Fibroblast of lung (primary cell): ENCODE measurements around the gene BAZ1B. TPM values are rescaled to one million over a fixed set of nuclear protein-coding genes. Genes with fewer than 3 reads are reported as not detected.

Experiments used
- DNase-seq, 2 donors: peaks; one replicate each; pipeline versions ENCODE4 v3.0.0 to v3.0.0-alpha.2; 2010; ENCODE audit warnings: low read depth in 2 of 2
- H2AFZ ChIP-seq: 2 replicates; pipeline ENCODE4 v1.5.1; 2012; ENCODE audit warnings: low read length, control low read depth, inconsistent platforms
- H3K27ac ChIP-seq: 2 replicates; pipeline ENCODE4 v1.5.1; 2011; ENCODE audit warnings: low read length, control low read depth; ENCODE audit not compliant: insufficient read depth
- H3K27me3 ChIP-seq: 2 replicates; pipeline ENCODE4 v1.5.1; 2011; ENCODE audit warnings: mild to moderate bottlenecking, low read length; ENCODE audit not compliant: control insufficient read depth, insufficient read depth
- H3K36me3 ChIP-seq: 2 replicates; pipeline ENCODE4 v1.5.1; 2011; ENCODE audit warnings: low read length; ENCODE audit not compliant: control insufficient read depth, insufficient read depth
- H3K4me1 ChIP-seq: 2 replicates; pipeline ENCODE4 v1.5.1; 2011; ENCODE audit warnings: low read length; ENCODE audit not compliant: control insufficient read depth, insufficient read depth; ENCODE audit errors: extremely low read depth
- H3K4me2 ChIP-seq: 2 replicates; pipeline ENCODE4 v1.5.1; 2011; ENCODE audit warnings: low read length, control low read depth; ENCODE audit not compliant: insufficient read depth; ENCODE audit errors: extremely low read depth
- H3K4me3 ChIP-seq, 4 experiments: fragments of 200-600 bp in 1 of 4; sonication (generic) in 1 of 4; replicated peaks in 1 of 4; 2 replicates each; pipeline ENCODE4 v1.5.1; 2011 to 2016; ENCODE audit warnings: low read length in 4 of 4, low read depth in 3 of 4, mild to moderate bottlenecking in 3 of 4, control low read depth in 2 of 4, inconsistent platforms in 1 of 4, mixed read lengths in 1 of 4; ENCODE audit not compliant: insufficient read depth in 1 of 4; ENCODE audit errors: control extremely low read depth in 1 of 4
- H3K79me2 ChIP-seq: 2 replicates; pipeline ENCODE4 v1.5.1; 2012; ENCODE audit warnings: mild to moderate bottlenecking, low read length, inconsistent platforms; ENCODE audit not compliant: control insufficient read depth, insufficient read depth
- H3K9ac ChIP-seq: 2 replicates; pipeline ENCODE4 v1.5.1; 2011; ENCODE audit warnings: mild to moderate bottlenecking, low read length, control low read depth; ENCODE audit not compliant: insufficient read depth
- H3K9me3 ChIP-seq: 2 replicates; pipeline ENCODE4 v1.5.1; 2012; ENCODE audit warnings: low read depth, low read length; ENCODE audit not compliant: control insufficient read depth, insufficient read depth
- H4K20me1 ChIP-seq: 2 replicates; pipeline ENCODE4 v1.5.1; 2011; ENCODE audit warnings: low read length; ENCODE audit not compliant: control insufficient read depth, insufficient read depth; ENCODE audit errors: extremely low read depth
- EZH2 ChIP-seq: IDR thresholded peaks from 2 replicates; pipeline ENCODE4 v1.5.1; 2012; ENCODE audit warnings: low read length, control low read depth, mild to moderate bottlenecking; ENCODE audit errors: missing control alignments
- polyA plus RNA-seq, 2 donors: library from polyadenylated mRNA; depleted of rRNA in 1 of 2; stranded (reverse) in 1 of 2; unstranded in 1 of 2; fragments of >200 nt; gene quantifications; 2 replicates each; pipeline ENCODE4 v1.2.1, GENCODE V29; 2011 to 2012; ENCODE audit warnings: missing spikeins in 1 of 2
- total RNA-seq: library from RNA; depleted of rRNA; stranded (reverse); fragments of >200 nt; gene quantifications from 2 replicates; pipeline ENCODE4 v1.2.1, GENCODE V29; 2014
- TF ChIP-seq, protein P1 (sequence below), 2 donors: IDR thresholded peaks in 1 of 2; conservative IDR thresholded peaks in 1 of 2; 1 replicate in 1 of 2; 2 replicates in 1 of 2; pipeline ENCODE4 v1.5.1; 2011 to 2012; ENCODE audit warnings: low read length in 2 of 2, control low read depth in 1 of 2, inconsistent platforms in 1 of 2, low read depth in 1 of 2, mild to moderate bottlenecking in 1 of 2

Gene BAZ1B
- total and polyA plus RNA-seq, 2 donors (not counting 1 experiment from before 2014, with no cell fraction given) = 30.5 to 68.9 TPM

DNA sequence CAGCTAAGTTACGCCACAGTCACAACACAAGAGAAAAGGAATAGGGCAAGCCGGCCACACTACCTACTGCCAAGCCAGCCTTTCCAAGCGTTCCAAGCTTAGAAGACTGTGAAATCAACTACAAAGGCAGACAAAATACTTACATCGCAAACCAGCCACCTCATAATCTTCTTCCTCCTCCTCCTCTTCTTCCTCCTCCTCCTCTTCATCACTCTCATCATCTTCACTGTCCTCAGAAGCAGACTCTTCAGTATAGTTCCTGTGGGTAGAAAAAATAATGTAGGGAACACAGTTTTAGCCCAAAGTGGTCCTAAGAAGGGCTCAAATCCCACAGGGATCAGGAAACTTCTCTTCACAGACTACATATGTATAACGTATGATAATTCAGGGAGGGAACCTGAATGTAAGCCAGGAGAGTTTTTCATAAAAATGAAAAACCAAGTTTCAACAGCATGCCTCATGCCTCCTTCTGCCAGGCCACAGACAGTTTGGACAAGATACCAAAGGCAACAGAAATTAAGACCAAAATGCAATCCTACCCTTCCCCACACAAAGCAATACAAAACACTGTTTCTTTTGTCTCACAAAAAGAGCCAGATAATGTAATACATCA lies 74.9 kb downstream of the BAZ1B start:
- Histone ChIP-seq H3K27ac (no peak overlapping the region), H3K4me3 (no peak overlapping the region), H3K79me2 (peaks cover 3% of the 10 kb centered on the region), H4K20me1 (no peaks in the 10 kb centered on the region), H2AFZ (no peak overlapping the region), H3K9ac (no peak overlapping the region), H3K4me1 (no peaks in the 10 kb centered on the region), H3K27me3 (no peaks in the 10 kb centered on the region), H3K36me3 (peaks cover 31% of the 10 kb centered on the region), H3K4me2 (no peak overlapping the region), H3K9me3 (no peaks in the 10 kb centered on the region)
- no peak for DNase-seq
- TF ChIP-seq, protein P1, sequence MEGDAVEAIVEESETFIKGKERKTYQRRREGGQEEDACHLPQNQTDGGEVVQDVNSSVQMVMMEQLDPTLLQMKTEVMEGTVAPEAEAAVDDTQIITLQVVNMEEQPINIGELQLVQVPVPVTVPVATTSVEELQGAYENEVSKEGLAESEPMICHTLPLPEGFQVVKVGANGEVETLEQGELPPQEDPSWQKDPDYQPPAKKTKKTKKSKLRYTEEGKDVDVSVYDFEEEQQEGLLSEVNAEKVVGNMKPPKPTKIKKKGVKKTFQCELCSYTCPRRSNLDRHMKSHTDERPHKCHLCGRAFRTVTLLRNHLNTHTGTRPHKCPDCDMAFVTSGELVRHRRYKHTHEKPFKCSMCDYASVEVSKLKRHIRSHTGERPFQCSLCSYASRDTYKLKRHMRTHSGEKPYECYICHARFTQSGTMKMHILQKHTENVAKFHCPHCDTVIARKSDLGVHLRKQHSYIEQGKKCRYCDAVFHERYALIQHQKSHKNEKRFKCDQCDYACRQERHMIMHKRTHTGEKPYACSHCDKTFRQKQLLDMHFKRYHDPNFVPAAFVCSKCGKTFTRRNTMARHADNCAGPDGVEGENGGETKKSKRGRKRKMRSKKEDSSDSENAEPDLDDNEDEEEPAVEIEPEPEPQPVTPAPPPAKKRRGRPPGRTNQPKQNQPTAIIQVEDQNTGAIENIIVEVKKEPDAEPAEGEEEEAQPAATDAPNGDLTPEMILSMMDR (conservative IDR thresholded peaks at IDR 0.05 in 1 of 2, IDR thresholded peaks at IDR 0.05 in 1 of 2; ENCODE audit: low read depth in 1 of 2, low read length in 2 of 2) = no peak
- TF ChIP-seq EZH2 = no peak

DNA sequence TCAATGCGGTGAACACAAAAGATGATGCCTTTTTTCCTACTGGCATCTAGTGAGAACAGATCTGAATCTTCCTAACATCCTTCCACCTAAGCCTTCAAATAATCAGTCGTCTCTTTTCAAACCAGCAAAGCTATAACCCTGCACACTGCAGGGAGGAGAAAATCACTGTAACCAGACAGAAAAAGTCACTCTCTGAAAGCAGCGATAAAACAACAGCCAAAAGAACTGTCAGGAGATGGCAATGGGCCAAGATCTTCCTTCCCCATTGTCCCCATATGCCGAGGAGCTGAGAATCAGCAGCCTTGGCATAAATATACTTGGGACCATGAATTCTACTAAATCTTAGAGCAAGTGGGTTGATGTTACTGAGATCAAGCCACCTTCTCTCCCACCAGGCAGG lies 75.4 kb downstream of the BAZ1B start:
- peaks cover 3% of the 10 kb centered on the region for H3K79me2 ChIP-seq
- H3K4me1 ChIP-seq = no peaks in the 10 kb centered on the region
- no peaks in the 10 kb centered on the region for H4K20me1 ChIP-seq
- no peak for DNase-seq
- no peak overlapping the region for H3K4me3 ChIP-seq
- no peak overlapping the region for H3K27ac ChIP-seq
- H2AFZ ChIP-seq = no peak overlapping the region
- H3K9ac ChIP-seq = no peak overlapping the region
- H3K27me3 ChIP-seq = no peaks in the 10 kb centered on the region
- peaks cover 33% of the 10 kb centered on the region for H3K36me3 ChIP-seq
- H3K4me2 ChIP-seq = no peak overlapping the region
- TF ChIP-seq, protein P1 (conservative IDR thresholded peaks at IDR 0.05 in 1 of 2, IDR thresholded peaks at IDR 0.05 in 1 of 2; ENCODE audit: low read depth in 1 of 2, low read length in 2 of 2) = no peak
- TF ChIP-seq EZH2 = no peak
- no peaks in the 10 kb centered on the region for H3K9me3 ChIP-seq

DNA sequence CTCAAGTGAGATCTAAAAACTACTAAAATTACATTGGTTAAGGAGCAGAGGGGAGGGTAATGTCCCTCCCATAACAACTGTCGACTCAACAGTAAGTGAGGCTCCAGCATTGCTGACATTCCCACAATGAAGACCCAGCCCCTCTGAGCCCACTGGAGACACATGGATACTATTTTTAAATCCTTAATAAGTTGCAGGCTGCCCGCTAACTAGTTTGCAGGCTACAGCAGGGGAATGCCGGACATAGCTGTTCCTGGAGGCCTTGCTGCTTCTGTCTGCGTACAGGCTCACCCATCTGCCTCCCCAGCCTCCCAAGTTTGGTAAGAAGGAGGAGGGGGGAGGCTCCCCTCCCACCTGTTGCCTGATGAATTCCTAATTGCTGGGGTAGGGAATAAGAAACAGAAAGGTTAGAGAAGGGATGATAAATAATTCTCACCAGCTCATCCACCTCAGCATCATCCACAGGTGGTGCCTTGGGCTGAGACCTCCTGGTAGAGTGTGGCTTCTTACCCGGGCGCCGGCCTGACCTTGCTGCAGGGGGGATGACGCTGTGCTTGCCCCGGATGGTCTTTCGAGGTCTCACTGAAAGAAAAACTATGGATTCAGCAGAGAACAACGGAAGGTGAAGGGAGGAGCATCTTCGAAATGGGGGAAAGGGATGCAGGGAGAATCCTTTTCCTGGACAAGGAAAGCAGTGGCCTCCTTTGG lies 78.4 kb downstream of the BAZ1B start:
- Histone ChIP-seq H3K27ac (no peak overlapping the region), H4K20me1 (no peaks in the 10 kb centered on the region)
- no peak for DNase-seq

More for the DNA sequence above, 78.4 kb downstream of the BAZ1B start:
- no peaks in the 10 kb centered on the region for H3K9me3 ChIP-seq
- no peaks in the 10 kb centered on the region for H3K79me2 ChIP-seq
- H3K4me1 ChIP-seq = no peaks in the 10 kb centered on the region
- H2AFZ ChIP-seq = no peak overlapping the region
- TF ChIP-seq EZH2 = no peak
- TF ChIP-seq, protein P1 (conservative IDR thresholded peaks at IDR 0.05 in 1 of 2, IDR thresholded peaks at IDR 0.05 in 1 of 2; ENCODE audit: low read depth in 1 of 2, low read length in 2 of 2) = no peak
- H3K9ac ChIP-seq = no peak overlapping the region
- H3K36me3 ChIP-seq = peaks cover 34% of the 10 kb centered on the region
- H3K4me3 ChIP-seq = no peak overlapping the region
- H3K4me2 ChIP-seq = no peak overlapping the region
- no peaks in the 10 kb centered on the region for H3K27me3 ChIP-seq
